Neuronal stem cell (in vitro differentiated cells): ENCODE results near the gene C17orf50.

ENCODE experiments used
- DNase-seq: peaks from one replicate; pipeline ENCODE4 v3.0.0-alpha.2; 2013; ENCODE audit warnings: low spot score
- H2AFZ ChIP-seq: one replicate; pipeline ENCODE4 v1.6.1; 2013; ENCODE audit warnings: mild to moderate bottlenecking, low read length, inconsistent platforms
- H2AK5ac ChIP-seq: 2 replicates; pipeline ENCODE4 v1.6.1; 2013; ENCODE audit warnings: low read depth, mild to moderate bottlenecking, inconsistent platforms, low read length, moderate library complexity, mixed read lengths
- H2BK120ac ChIP-seq: 2 replicates; pipeline ENCODE4 v1.6.1; 2013; ENCODE audit warnings: low read depth, mild to moderate bottlenecking, inconsistent platforms, low read length, moderate library complexity, mixed read lengths
- H2BK12ac ChIP-seq: one replicate; pipeline ENCODE4 v1.6.1; 2013; ENCODE audit warnings: low read length, inconsistent platforms
- H2BK15ac ChIP-seq: 2 replicates; pipeline ENCODE4 v1.6.1; 2013; ENCODE audit warnings: mild to moderate bottlenecking, low read length, inconsistent platforms, mixed read lengths
- H2BK5ac ChIP-seq: one replicate; pipeline ENCODE4 v1.6.1; 2013; ENCODE audit warnings: inconsistent platforms, mild to moderate bottlenecking, low read length, moderate library complexity
- H3K14ac ChIP-seq: one replicate; pipeline ENCODE4 v1.6.1; 2013; ENCODE audit warnings: low read length, inconsistent platforms
- H3K18ac ChIP-seq: 2 replicates; pipeline ENCODE4 v1.6.1; 2013; ENCODE audit warnings: low read length, inconsistent platforms
- H3K23ac ChIP-seq: 2 replicates; pipeline ENCODE4 v1.6.1; 2013; ENCODE audit warnings: low read depth, mild to moderate bottlenecking, mixed read lengths, low read length, inconsistent platforms; ENCODE audit not compliant: poor library complexity
- H3K27ac ChIP-seq: replicated peaks from 3 replicates; pipeline ENCODE4 v1.5.1; 2013; ENCODE audit warnings: low read length, inconsistent platforms
- H3K27me3 ChIP-seq, 3 experiments: 2 replicates each; pipeline ENCODE4 v1.6.1; 2013; ENCODE audit warnings: low read length in 3 of 3, mild to moderate bottlenecking in 2 of 3, inconsistent platforms in 1 of 3, low read depth in 1 of 3, mixed read lengths in 1 of 3, moderate library complexity in 1 of 3; ENCODE audit not compliant: control insufficient read depth in 3 of 3, insufficient read depth in 3 of 3
- H3K36me3 ChIP-seq, 2 donors: replicated peaks in 1 of 2; 2 replicates each; pipeline ENCODE4 v1.6.1; 2013; ENCODE audit warnings: low read length in 2 of 2; ENCODE audit not compliant: control insufficient read depth in 2 of 2, insufficient read depth in 2 of 2
- H3K4ac ChIP-seq: 2 replicates; pipeline ENCODE4 v1.6.1; 2013; ENCODE audit warnings: inconsistent platforms, mild to moderate bottlenecking, low read length, moderate library complexity
- H3K4me1 ChIP-seq, 2 donors: 1 replicate in 1 of 2; 2 replicates in 1 of 2; pipeline ENCODE4 v1.6.1; 2013; ENCODE audit warnings: low read length in 2 of 2, low read depth in 1 of 2; ENCODE audit not compliant: control insufficient read depth in 2 of 2, insufficient read depth in 1 of 2
- H3K4me2 ChIP-seq: one replicate; pipeline ENCODE4 v1.6.1; 2013; ENCODE audit warnings: mild to moderate bottlenecking, low read length, inconsistent platforms; ENCODE audit not compliant: insufficient read depth, poor library complexity, severe bottlenecking
- H3K4me3 ChIP-seq, 2 donors: 2 replicates each; pipeline ENCODE4 v1.5.1; 2013; ENCODE audit warnings: low read length in 2 of 2, mild to moderate bottlenecking in 2 of 2, inconsistent platforms in 1 of 2, moderate library complexity in 1 of 2
- H3K79me1 ChIP-seq: one replicate; pipeline ENCODE4 v1.6.1; 2013; ENCODE audit warnings: low read depth, mild to moderate bottlenecking, inconsistent platforms, low read length, moderate library complexity
- H3K9ac ChIP-seq: one replicate; pipeline ENCODE4 v1.6.1; 2013; ENCODE audit warnings: mild to moderate bottlenecking, low read depth, low read length, inconsistent platforms; ENCODE audit not compliant: poor library complexity
- H3K9me3 ChIP-seq, 2 donors: replicated peaks in 1 of 2; 2 replicates each; pipeline versions ENCODE3 to v1.6.1; 2013; ENCODE audit warnings: low read length in 2 of 2, mild to moderate bottlenecking in 2 of 2, inconsistent platforms in 1 of 2, low read depth in 1 of 2, mixed read lengths in 1 of 2, moderate library complexity in 1 of 2; ENCODE audit not compliant: control insufficient read depth in 2 of 2, insufficient read depth in 1 of 2
- H4K8ac ChIP-seq: one replicate; pipeline ENCODE4 v1.6.1; 2013; ENCODE audit warnings: low read depth, mild to moderate bottlenecking, inconsistent platforms, low read length, moderate library complexity
- H4K91ac ChIP-seq: one replicate; pipeline ENCODE4 v1.6.1; 2013; ENCODE audit warnings: low read length, low read depth, mild to moderate bottlenecking, inconsistent platforms; ENCODE audit not compliant: poor library complexity
- WGBS, 2 donors: extraction: QIAGEN DNeasy Blood & Tissue Kit; methylation state at CpG; one replicate each; pipeline ENCODE4 v1.1.7; 2013; ENCODE audit warnings: missing lambda C conversion rate in 2 of 2, mixed read lengths in 1 of 2; ENCODE audit not compliant: insufficient read length in 2 of 2, insufficient replicate concordance in 1 of 2; ENCODE audit errors: extremely low coverage in 2 of 2; 5-methylcytosine and 5-hydroxymethylcytosine counted together

Gene C17orf50

GRCh38 chr17:35730400-35731005 lies 30.2 kb upstream of the C17orf50 start:
- Histone ChIP-seq H4K8ac (no peak overlapping the region), H2BK12ac (no peak overlapping the region), H3K23ac (no peak overlapping the region), H3K4me2 (no peak overlapping the region), H2BK5ac (no peak overlapping the region), H3K4me1 (peaks cover 13 to 18% of the 10 kb centered on the region in 2 donors), H2AK5ac (no peak overlapping the region), H3K4me3 (no peak overlapping the region), H2BK15ac (no peak overlapping the region), H4K91ac (no peak overlapping the region), H3K27me3 (no peaks in the 10 kb centered on the region), H3K79me1 (no peaks in the 10 kb centered on the region), H3K18ac (no peak overlapping the region), H2AFZ (no peak overlapping the region), H3K9ac (no peak overlapping the region), H3K36me3 (peaks cover 0 to 18% of the 10 kb centered on the region in 2 donors), H2BK120ac (no peak overlapping the region), H3K14ac (no peak overlapping the region), H3K27ac (no peak overlapping the region), H3K4ac (no peak overlapping the region), H3K9me3 (no peaks in the 10 kb centered on the region)
- DNase-seq, result no peak
- no CpG with 5 or more reads among the region's 10 CpGs for WGBS, 2 donors

GRCh38 chr17:35731239-35731916 lies 29.3 kb upstream of the C17orf50 start, which contains the start of gene RASL10B:
TSS of gene RASL10B (plus strand) at chr17:35731639. CDS start at chr17:35735185, 3,546 bp downstream.
- H3K27me3 ChIP-seq, result no peaks in the 10 kb centered on the region
- peak within 1 kb of the TSS; percentile 73 for H3K18ac ChIP-seq
- peak within 1 kb of the TSS; percentile 82 for H3K9ac ChIP-seq
- peak within 1 kb of the TSS; percentile 79 to 86 for H3K4me3 ChIP-seq
- no peak within 1 kb of the TSS for H2BK12ac ChIP-seq
- H3K79me1 ChIP-seq, result no peaks in the 10 kb centered on the region
- H2BK5ac ChIP-seq, result peak within 1 kb of the TSS; percentile 16
- peak; percentile 65 for DNase-seq
- peak within 1 kb of the TSS; percentile 51 for H2BK15ac ChIP-seq
- H3K23ac ChIP-seq, result peak within 1 kb of the TSS; percentile 48
- peak within 1 kb of the TSS; percentile 95 for H2AFZ ChIP-seq
- H4K8ac ChIP-seq, result no peak within 1 kb of the TSS
- peaks cover 0 to 11% of the 10 kb centered on the region in 2 donors for H3K36me3 ChIP-seq
- H2AK5ac ChIP-seq, result no peak within 1 kb of the TSS
- no peak within 1 kb of the TSS for H3K27ac ChIP-seq
- no peak within 1 kb of the TSS for H2BK120ac ChIP-seq
- no peak within 1 kb of the TSS for H3K4ac ChIP-seq
- H3K4me1 ChIP-seq, result peaks cover 13 to 18% of the 10 kb centered on the region in 2 donors
- no CpG with 5 or more reads among the region's 44 CpGs for WGBS, 2 donors
- no peaks in the 10 kb centered on the region for H3K9me3 ChIP-seq
- peak within 1 kb of the TSS; percentile 26 for H3K14ac ChIP-seq
- peak within 1 kb of the TSS; percentile 78 for H3K4me2 ChIP-seq
- no peak within 1 kb of the TSS for H4K91ac ChIP-seq

- peak overlapping the region; percentile 51 for H2BK15ac ChIP-seq
- peak overlapping the region; percentile 16 for H2BK5ac ChIP-seq
- H3K79me1 ChIP-seq, result no peaks in the 10 kb centered on the region
- H3K27me3 ChIP-seq, result no peaks in the 10 kb centered on the region
- H3K18ac ChIP-seq, result peak overlapping the region; percentile 73
- H3K23ac ChIP-seq, result peak overlapping the region; percentile 48
- peak overlapping the region; percentile 78 for H3K4me2 ChIP-seq
- H2AK5ac ChIP-seq, result no peak overlapping the region
- no CpG with 5 or more reads among the region's 47 CpGs for WGBS, 2 donors
- peak overlapping the region; percentile 82 for H3K9ac ChIP-seq
- H3K36me3 ChIP-seq, result peaks cover 0 to 5% of the 10 kb centered on the region in 2 donors
- H3K9me3 ChIP-seq, result no peaks in the 10 kb centered on the region
- peak overlapping the region; percentile 95 for H2AFZ ChIP-seq
- H2BK120ac ChIP-seq, result no peak overlapping the region
- peaks cover 13 to 18% of the 10 kb centered on the region in 2 donors for H3K4me1 ChIP-seq
- no peak overlapping the region for H3K27ac ChIP-seq
- no peak overlapping the region for H2BK12ac ChIP-seq
- peak overlapping the region; percentile 79 to 86 for H3K4me3 ChIP-seq
- H3K14ac ChIP-seq, result peak overlapping the region; percentile 26
- DNase-seq, result no peak
- H4K91ac ChIP-seq, result no peak overlapping the region
- no peak overlapping the region for H3K4ac ChIP-seq
- no peak overlapping the region for H4K8ac ChIP-seq
Observed at GRCh38 chr17:35731917-35732805, 28.5 kb upstream of the C17orf50 start.
